CD4-positive, alpha-beta T cell (primary cell): Measurements from ENCODE around the gene KLHL2. TPM values are rescaled to one million over a fixed set of nuclear protein-coding genes. Genes with fewer than 3 reads are reported as not detected.
"Not testable (repeated sequence)": the region's sequence is repeated elsewhere in the genome, so short reads cannot be mapped to it uniquely, and the experiment has no call there.

ENCODE experiments used
- ATAC-seq: fragments of 200-7000 bp; cut with Tn5 transposase; one replicate; pipeline ENCODE4 v1.10.0; 2022; ENCODE audit warnings: mild to moderate bottlenecking; ENCODE audit not compliant: poor library complexity
- CTCF ChIA-PET: fragments of 350-600 bp; sonication (Branson Sonifier 250); formaldehyde crosslinking; loops from one replicate; lab custom pipeline; 2021; ENCODE audit warnings: antibody characterized with exemption, inconsistent platforms; lab: Charles Lee
- POLR2A ChIA-PET: fragments of 350-600 bp; sonication (Branson Sonifier 250); formaldehyde crosslinking; loops from one replicate; lab custom pipeline; 2021; ENCODE audit warnings: antibody characterized with exemption, inconsistent platforms; lab: Charles Lee
- DNase-seq, 14 experiments: peaks; one replicate each; pipeline ENCODE4 v3.0.0-alpha.2; 2013 to 2020; ENCODE audit warnings: mixed read lengths in 2 of 14
- H3K27ac ChIP-seq, 2 donors: one replicate each; pipeline versions ENCODE4 v1.5.1 to v1.7.0; 2013; ENCODE audit warnings: low read length in 2 of 2, low read depth in 1 of 2, mild to moderate bottlenecking in 1 of 2
- H3K27me3 ChIP-seq, 2 experiments: 1 replicate in 1 of 2; 2 replicates in 1 of 2; pipeline versions ENCODE4 v1.6.1 to v1.7.0; 2013; ENCODE audit warnings: low read length in 2 of 2, control low read depth in 1 of 2, mild to moderate bottlenecking in 1 of 2, moderate library complexity in 1 of 2; ENCODE audit not compliant: insufficient read depth in 2 of 2, control insufficient read depth in 1 of 2
- H3K36me3 ChIP-seq: one replicate; pipeline ENCODE4 v1.6.1; 2013; ENCODE audit warnings: low read length, control low read depth; ENCODE audit not compliant: insufficient read depth
- H3K4me1 ChIP-seq: one replicate; pipeline ENCODE4 v1.6.1; 2013; ENCODE audit warnings: low read length, control low read depth; ENCODE audit not compliant: insufficient read depth
- H3K4me3 ChIP-seq: one replicate; pipeline ENCODE4 v1.5.1; 2013; ENCODE audit warnings: mild to moderate bottlenecking, low read length, moderate library complexity
- H3K9me3 ChIP-seq, 2 experiments: 1 replicate in 1 of 2; 2 replicates in 1 of 2; pipeline versions ENCODE4 v1.6.1 to v1.7.0; 2013; ENCODE audit warnings: low read length in 2 of 2, mild to moderate bottlenecking in 2 of 2, control low read depth in 1 of 2, moderate library complexity in 1 of 2; ENCODE audit not compliant: control insufficient read depth in 1 of 2, insufficient read depth in 1 of 2
- H3K27ac Mint-ChIP-seq: one replicate; pipeline ENCODE4 v1.8.0; 2020; ENCODE audit warnings: mixed read lengths
- H3K27me3 Mint-ChIP-seq: one replicate; pipeline ENCODE4 v1.8.0; 2021; ENCODE audit warnings: mixed read lengths
- H3K36me3 Mint-ChIP-seq: one replicate; pipeline ENCODE4 v1.8.0; 2021; ENCODE audit warnings: low read depth, mixed read lengths
- H3K4me1 Mint-ChIP-seq: one replicate; pipeline ENCODE4 v1.8.0; 2021; ENCODE audit warnings: low read depth, mixed read lengths
- H3K4me3 Mint-ChIP-seq: one replicate; pipeline ENCODE4 v1.8.0; 2020; ENCODE audit warnings: mild to moderate bottlenecking, mixed read lengths
- H3K9me3 Mint-ChIP-seq: one replicate; pipeline ENCODE4 v1.8.0; 2020; ENCODE audit warnings: mixed read lengths
- CTCF ChIP-seq: fragments of 200-600 bp; IDR thresholded peaks from one replicate; pipeline ENCODE4 v1.8.0; 2022; ENCODE audit warnings: antibody characterized with exemption, mild to moderate bottlenecking
- intact Hi-C, 2 experiments: fragments of 100-400 bp; cut with DNase I in 1 of 2; cut with micrococcal nuclease in 1 of 2; formaldehyde crosslinking; loops; one replicate each; pipeline versions ENCODE4 v1.15.1 to v1.9.0; 2023 to 2025; cut with DNase I, micrococcal nuclease
- total RNA-seq, 174 experiments: library from RNA in 2 of 174; stranded (reverse) in 2 of 174; gene quantifications; one replicate each; pipeline ENCODE4 v1.2.3 and lab custom pipeline; 2021 to 2026

The KLHL2 gene
- total RNA-seq, 2 experiments from 2014 or later: 19.9 to 20.0 TPM

- H3K4me3 Mint-ChIP-seq: no peak overlapping the region
- H3K9me3 Mint-ChIP-seq: no peaks in the 10 kb centered on the region
- peaks cover 34% of the 10 kb centered on the region for H3K36me3 Mint-ChIP-seq
Measured at GRCh38 chr4:165222651-165222994, 15.3 kb downstream of the KLHL2 start.

DNA sequence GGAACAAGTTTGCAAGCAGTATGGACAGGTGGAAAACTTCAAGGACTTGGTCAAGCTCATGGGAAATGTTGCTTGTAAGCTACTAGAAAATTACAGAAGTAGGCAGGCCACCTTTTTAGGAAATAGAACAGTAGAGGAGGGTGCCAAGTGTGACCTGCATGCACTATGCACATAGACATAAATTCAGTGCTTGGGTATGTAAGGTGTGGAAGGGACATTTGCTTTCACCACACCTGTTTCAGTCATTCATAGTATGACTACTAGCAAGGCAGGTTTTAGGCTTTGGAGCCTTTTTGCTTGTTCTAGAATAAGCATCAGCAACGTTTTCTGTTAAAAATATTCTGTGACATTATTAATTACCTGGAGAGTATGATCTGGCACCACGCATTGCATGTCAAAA, 20.0 kb downstream of the KLHL2 start:
- H3K27ac Mint-ChIP-seq, CTCF ChIA-PET, ATAC-seq, POLR2A ChIA-PET, H3K4me3 Mint-ChIP-seq, H3K4me3 ChIP-seq, H3K4me1 ChIP-seq, H3K36me3 ChIP-seq, H3K9me3 Mint-ChIP-seq, H3K27me3 ChIP-seq, H3K9me3 ChIP-seq, H3K27me3 Mint-ChIP-seq, DNase-seq, H3K27ac ChIP-seq: not testable (repeated sequence)
- H3K36me3 Mint-ChIP-seq: peaks cover 51% of the 10 kb centered on the region
- intact Hi-C loops: loop anchor here in 1 of 2 experiments (5.0 kb wide), 1 partner anchor 250 kb away; the partner anchor contains the start of gene TRIM61
- peaks cover 18% of the 10 kb centered on the region for H3K4me1 Mint-ChIP-seq

More at GRCh38 chr4:165222651-165222994, 15.3 kb downstream of the KLHL2 start:
- H3K27me3 Mint-ChIP-seq: no peaks in the 10 kb centered on the region
- intact Hi-C loops: no loop called here
- peaks cover 36% of the 10 kb centered on the region for H3K4me1 Mint-ChIP-seq
- Histone ChIP-seq H3K9me3 (no peaks in the 10 kb centered on the region), H3K4me3 (no peak overlapping the region), H3K27ac (peak overlapping the region in 1 of 2 donors; percentile 15), H3K4me1 (peaks cover 9% of the 10 kb centered on the region), H3K36me3 (no peaks in the 10 kb centered on the region), H3K27me3 (no peaks in the 10 kb centered on the region)
- POLR2A ChIA-PET: no interaction called here
- H3K27ac Mint-ChIP-seq: no peak overlapping the region
- CTCF ChIA-PET: no interaction called here
- no peak for TF ChIP-seq CTCF
- peak in 3 of 14 experiments; percentile 18 to 24 (median 18) for DNase-seq
- no peak for ATAC-seq

GRCh38 chr4:165229490-165230200, 22.3 kb downstream of the KLHL2 start:
- H3K4me3 Mint-ChIP-seq, H3K27ac ChIP-seq, DNase-seq, H3K9me3 Mint-ChIP-seq, H3K4me1 ChIP-seq, H3K4me1 Mint-ChIP-seq, CTCF ChIA-PET, H3K4me3 ChIP-seq, ATAC-seq, H3K27me3 Mint-ChIP-seq, H3K9me3 ChIP-seq, H3K36me3 ChIP-seq, H3K27me3 ChIP-seq, POLR2A ChIA-PET: not testable (repeated sequence)
- Mint-ChIP-seq H3K27ac (peak overlapping the region; percentile 3), H3K36me3 (peaks cover 51% of the 10 kb centered on the region)
- intact Hi-C loops: loop anchor here in 1 of 2 experiments (5.0 kb wide), 1 partner anchor 252 kb away; the partner anchor contains the start of gene TRIM61

- H3K4me1 Mint-ChIP-seq, H3K9me3 Mint-ChIP-seq, H3K27ac ChIP-seq, POLR2A ChIA-PET, CTCF ChIA-PET, ATAC-seq, H3K4me3 ChIP-seq, DNase-seq, H3K36me3 ChIP-seq, H3K27me3 ChIP-seq, H3K4me3 Mint-ChIP-seq, intact Hi-C loops, H3K27me3 Mint-ChIP-seq, H3K4me1 ChIP-seq, H3K27ac Mint-ChIP-seq, H3K9me3 ChIP-seq: not testable (repeated sequence)
- peaks cover 47% of the 10 kb centered on the region for H3K36me3 Mint-ChIP-seq
Measured at GRCh38 chr4:165232623-165233433, 25.5 kb downstream of the KLHL2 start.
